GM18502 (cell line): ENCODE results near the gene KLHL17.

Source experiments
- ATAC-seq: cut with Tn5 transposase; IDR thresholded peaks from one replicate; pipeline ENCODE4 v1.9.1; 2021; ENCODE audit warnings: mild to moderate bottlenecking; ENCODE audit not compliant: unreplicated experiment, poor library complexity

Gene KLHL17

GRCh38 chr1:947958-948357 lies 12.4 kb upstream of the KLHL17 start:
- ATAC-seq: no peak

GRCh38 chr1:950268-950667 lies 10.1 kb upstream of the KLHL17 start:
- no peak for ATAC-seq

GRCh38 chr1:950881-951280 lies 9.5 kb upstream of the KLHL17 start:
- ATAC-seq: no peak

GRCh38 chr1:951364-951763 lies 9.0 kb upstream of the KLHL17 start:
- ATAC-seq: no peak

GRCh38 chr1:952201-952600 lies 8.2 kb upstream of the KLHL17 start:
- no peak for ATAC-seq

- ATAC-seq: no peak
These were observed 7.8 kb upstream of the KLHL17 start for GRCh38 chr1:952603-953002.

- ATAC-seq: no peak
These were observed 6.7 kb upstream of the KLHL17 start for GRCh38 chr1:953524-954320.

- ATAC-seq: no peak
These were observed 5.5 kb upstream of the KLHL17 start for GRCh38 chr1:954927-955326.

- no peak for ATAC-seq
These were observed 4.9 kb upstream of the KLHL17 start for GRCh38 chr1:955474-955873.

GRCh38 chr1:956636-957035 lies 3.7 kb upstream of the KLHL17 start:
- ATAC-seq: no peak

GRCh38 chr1:958823-959730 lies 1.3 kb upstream of the KLHL17 start, which contains the start of gene NOC2L:
Gene NOC2L (minus strand): TSS chr1:959256. CDS start chr1:959240, 16 bp downstream.
- peak; percentile 78 for ATAC-seq

- ATAC-seq: no peak
These were observed 537 bp upstream of the KLHL17 start for GRCh38 chr1:959731-960362.

GRCh38 chr1:961132-961669 lies 817 bp downstream of the KLHL17 start:
- no peak for ATAC-seq

- no peak for ATAC-seq
These were observed 2.3 kb downstream of the KLHL17 start for GRCh38 chr1:962381-963300.

GRCh38 chr1:963301-963651 lies 2.9 kb downstream of the KLHL17 start:
- ATAC-seq: no peak

GRCh38 chr1:963746-964525 lies 3.6 kb downstream of the KLHL17 start:
- no peak for ATAC-seq

GRCh38 chr1:964691-965525 lies 4.5 kb downstream of the KLHL17 start:
- no peak for ATAC-seq

- ATAC-seq: peak; percentile 3
These were observed 5.2 kb downstream of the KLHL17 start for GRCh38 chr1:965526-966134.
